Activated CD8-positive, alpha-beta memory T cell treated with anti-CD3 and anti-CD28 coated beads, Interleukin-2, amount 50 U/mL, for 1 hour (primary cell): ENCODE results near the gene GAL.

Source experiments
- DNase-seq: peaks from one replicate; pipeline ENCODE4 v3.0.0-alpha.2; 2020; ENCODE audit errors: extremely low read depth

The GAL gene

DNA sequence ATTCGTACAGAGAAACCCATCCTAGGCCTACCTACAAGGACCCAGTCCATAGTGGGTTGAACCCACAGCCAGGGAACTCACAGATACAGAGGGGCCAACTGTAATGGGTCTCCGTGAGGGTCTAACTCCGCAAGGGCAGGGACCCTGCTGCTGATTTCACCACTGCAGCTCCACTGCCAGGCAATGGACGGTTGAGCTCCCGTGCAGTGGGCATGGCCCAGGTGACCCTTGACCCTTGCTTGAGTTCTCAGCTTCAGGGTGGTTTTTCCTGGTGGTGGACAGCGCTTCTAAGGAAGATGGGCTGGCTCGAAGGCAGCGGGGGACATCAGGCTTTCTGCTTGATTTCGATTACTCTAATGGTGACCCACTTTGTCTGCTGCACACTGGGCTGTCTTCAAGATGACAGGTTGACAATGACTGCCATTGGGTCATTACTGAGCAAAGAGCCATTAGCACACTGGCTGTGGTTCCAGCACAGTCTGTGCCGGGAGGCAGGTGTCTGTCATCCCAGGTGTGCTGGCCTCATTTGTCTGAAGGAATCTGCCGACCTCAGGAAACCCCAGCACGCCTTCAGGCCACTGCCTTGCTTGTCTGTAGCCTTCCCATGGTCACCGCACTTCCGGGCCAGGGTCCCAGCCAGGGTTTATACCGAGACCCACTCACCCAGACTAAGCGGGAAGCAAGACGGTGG, 3.7 kb upstream of the GAL start:
- DNase-seq: no peak

DNA sequence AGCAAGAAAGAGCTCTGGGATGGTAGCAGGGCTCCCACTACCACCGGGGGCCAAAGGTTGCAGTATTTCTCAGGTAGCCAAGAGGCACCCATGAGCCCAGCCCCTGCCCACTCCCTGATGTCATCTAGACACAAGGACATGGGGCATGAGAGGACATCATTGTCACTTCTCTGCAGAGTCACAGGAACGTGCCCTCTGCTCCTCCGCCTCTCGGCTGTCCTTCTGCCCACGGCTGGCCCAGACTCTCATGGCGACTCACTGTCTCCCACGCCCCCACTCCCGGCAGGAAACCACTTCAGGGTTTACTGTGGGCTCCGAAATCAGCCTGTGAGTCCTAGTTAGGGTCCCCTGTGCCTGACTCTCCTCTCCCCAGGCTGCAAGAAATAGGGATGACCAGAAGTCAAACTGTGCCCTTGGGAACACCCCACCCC, 1.8 kb upstream of the GAL start:
- DNase-seq: no peak

DNA sequence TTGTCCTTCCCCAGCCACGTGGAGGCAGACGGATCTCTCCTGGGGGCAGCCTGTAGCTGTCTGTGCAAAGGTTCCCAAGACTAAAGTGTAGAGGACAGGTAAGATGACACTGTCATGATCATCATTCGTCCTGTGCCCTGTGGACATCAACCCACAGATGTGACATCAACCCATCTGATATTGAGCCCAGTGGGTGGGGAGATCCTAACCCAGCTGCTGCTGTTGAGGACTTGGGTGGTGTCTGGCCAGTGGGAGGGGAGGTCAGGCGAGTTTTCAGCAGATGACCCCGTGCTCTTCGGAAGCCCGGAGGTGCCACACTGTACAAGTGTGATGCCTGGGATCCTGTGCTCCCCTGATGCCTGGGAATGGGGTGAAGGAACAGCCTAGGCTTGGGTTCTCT, 1.2 kb upstream of the GAL start:
- DNase-seq: no peak

DNA sequence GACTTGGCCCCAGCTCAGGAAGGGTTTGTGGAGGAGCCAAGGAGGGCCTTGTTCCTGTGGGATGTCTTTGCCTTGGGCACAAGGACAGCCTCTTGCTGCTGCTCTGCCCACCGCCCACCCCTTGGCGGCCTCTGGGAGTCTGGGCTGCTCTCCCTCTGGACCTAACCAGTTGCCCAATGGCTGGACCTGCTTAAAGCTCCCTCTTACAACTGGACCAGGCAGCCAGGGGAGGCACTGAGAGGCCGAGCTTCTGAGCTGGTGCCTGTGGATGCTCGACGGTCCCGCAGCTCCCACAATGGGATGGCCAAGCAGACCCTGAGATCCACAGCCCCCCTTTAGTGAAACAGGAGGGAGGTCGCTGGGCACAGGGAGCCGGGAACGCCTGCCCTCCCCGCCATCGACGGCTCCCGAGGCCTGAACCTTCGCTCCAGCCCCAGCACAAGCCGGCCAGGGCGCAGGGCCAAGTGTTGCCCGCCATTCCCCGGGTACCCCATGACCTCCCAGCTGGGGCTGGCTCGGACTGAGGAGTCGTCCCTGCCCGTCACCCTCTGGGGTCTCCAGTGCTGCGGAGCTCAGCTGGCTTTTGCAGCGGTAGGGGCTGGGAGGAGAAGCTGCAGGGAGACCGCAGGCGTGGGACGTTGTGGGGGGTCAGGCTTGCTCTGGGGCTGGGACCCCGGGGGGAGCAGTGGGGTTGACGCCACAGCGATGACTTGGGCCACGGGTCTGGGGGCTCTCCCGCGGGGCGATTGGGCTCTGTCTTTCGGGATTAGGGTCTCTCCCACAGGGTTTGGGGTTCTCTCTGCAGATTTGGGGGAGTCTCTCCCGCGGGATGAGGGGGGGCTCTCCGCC, 584 bp upstream of the GAL start:
- DNase-seq: no peak

DNA sequence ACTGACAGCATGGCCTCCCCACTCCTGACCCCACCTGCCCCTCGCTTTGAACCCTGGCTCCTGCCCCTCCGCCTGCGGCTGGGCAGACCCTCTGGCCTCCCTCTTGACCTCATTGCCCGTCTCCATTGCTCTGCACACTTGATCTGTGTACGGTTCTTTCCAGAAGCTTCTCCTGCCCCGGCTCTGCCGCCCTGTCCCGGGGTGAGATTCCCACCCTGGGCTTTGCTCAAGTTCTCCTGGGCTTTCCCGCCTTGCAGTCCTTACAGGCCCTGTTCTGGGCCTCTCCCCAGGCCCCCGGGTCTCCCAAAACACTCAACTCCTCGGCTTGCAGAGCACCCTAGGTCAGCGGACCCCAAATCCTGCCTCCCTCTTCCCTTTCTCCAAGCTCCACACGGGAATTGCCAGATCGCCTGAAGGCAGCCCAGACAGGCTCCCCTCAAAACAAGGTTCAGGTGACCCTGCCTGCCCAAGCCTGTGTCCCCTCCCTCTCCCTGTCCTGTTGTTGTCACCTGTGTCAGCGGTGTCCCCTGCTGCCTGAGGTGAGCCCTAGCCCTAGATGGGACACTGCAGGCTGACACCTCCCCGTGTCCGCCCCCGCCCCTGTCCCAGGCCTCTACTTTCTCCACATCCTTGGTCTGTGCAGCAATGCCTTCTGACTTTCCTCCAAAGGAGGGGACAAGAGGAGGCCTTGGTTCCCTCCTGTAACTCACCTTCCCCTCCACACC, 1.5 kb downstream of the GAL start:
- DNase-seq: no peak

DNA sequence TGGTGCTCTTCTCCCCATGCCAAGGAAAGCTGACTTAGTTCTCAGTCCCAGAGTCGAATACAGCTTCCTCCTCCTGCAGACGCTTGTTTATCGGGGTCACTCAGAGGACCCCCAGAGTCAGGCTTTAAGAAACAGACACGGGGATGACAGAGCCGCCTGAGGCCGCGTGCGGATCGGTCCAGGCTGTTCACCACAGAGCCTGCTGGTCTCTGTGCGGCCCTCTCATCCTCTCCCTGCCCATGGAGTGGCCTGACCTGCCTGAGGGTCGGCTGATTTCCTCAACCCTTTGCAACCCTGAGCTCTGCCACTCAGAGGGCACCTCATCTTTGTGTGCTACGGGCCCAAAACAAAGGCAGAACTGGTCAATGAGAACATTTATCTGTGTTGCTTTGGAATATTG, 2.1 kb downstream of the GAL start:
- no peak for DNase-seq

DNA sequence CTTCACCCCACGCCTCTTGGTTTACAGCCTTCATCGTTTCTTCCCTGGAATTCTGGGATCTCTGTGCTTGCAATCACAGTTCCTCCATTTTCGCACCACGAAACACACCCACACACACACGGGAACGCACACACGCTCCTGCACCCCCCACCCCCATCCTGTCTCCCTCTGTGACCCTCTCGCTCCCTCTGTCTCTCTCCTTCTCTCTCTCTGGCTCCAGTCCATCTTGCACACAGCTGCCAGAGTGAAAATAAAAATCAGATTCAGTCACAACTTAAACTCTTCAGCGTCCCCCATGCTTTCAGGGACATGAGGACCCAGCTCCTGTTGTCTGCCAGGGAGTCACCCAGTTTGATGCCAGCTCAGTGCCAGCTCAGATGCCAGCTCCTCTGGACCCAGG, 3.0 kb downstream of the GAL start:
- DNase-seq: no peak

DNA sequence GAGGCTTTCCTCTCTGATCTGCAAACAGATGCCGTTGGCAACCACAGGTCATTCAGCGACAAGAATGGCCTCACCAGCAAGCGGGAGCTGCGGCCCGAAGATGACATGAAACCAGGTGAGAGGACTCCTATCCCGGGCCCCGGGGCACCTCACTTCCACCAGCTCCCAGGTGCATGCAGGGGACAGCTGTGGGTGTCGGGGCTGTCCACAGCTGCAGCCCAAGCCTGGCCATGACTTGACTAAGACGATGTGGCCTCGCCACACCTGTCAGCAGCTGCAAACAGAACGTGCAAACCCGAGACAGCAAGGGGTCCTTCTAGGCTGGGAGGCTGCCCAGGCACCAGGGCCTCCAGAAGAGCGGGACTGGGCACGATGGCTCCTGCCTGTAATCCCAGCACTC, 3.6 kb downstream of the GAL start:
- no peak for DNase-seq

DNA sequence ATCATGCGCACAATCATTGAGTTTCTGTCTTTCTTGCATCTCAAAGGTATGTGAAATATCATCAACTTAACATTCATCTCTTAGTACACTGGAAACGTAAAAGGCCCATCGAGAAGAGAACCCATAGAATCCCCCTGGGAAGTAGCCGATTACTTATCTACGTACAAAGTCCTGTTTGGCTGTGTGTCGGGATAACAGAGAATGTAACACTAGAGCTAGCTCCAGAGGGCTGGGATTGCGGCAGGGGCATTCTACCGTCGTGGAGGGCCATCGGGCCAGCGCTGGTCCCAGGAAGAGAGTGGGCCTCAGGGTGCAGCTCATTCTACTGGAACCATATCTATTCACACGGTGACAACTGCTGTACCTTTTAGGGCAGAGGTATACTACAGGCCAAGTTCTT, 4.5 kb downstream of the GAL start:
- DNase-seq: no peak

DNA sequence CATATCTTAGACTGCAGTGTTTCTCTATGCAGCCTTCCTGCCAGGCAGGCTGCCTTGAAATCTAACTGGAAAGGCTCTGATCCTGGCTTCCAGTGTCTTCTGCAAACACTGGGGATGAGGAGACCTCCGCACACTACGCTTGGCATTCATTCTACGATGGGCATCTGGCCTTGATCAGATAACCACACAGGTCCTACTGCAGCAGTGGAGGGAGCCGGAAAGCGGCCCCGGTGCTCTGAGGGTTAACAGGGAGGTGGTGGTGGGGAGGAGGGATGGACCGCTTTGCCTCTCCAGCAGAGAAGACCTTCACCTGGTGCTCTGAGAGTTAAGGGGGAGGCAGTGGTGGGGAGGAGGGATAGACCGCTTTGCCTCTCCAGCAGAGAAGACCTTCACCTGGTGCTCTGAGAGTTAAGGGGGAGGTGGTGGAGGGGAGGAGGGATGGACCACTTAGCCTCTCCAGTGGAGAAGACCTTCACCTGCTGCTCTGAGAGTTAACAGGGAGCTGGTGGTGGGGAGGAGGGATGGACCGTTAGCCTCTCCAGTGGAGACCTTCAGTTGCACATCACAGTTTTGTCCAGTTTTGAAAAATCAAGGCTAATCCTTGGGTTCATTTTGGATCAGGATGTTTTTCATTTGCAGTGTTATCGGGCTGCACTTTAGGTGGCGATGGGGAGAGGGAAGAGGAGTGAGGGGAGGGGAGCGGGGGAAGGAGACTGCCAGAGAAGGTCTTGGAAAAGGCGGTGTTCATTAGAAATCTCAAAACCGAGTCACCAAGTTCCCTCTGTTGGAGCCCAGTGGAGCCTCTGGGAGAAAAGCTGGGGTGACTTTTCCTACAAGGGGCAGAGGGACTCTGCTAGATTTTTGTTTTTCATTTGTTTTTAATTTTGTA, 5.6 kb downstream of the GAL start:
- no peak for DNase-seq

DNA sequence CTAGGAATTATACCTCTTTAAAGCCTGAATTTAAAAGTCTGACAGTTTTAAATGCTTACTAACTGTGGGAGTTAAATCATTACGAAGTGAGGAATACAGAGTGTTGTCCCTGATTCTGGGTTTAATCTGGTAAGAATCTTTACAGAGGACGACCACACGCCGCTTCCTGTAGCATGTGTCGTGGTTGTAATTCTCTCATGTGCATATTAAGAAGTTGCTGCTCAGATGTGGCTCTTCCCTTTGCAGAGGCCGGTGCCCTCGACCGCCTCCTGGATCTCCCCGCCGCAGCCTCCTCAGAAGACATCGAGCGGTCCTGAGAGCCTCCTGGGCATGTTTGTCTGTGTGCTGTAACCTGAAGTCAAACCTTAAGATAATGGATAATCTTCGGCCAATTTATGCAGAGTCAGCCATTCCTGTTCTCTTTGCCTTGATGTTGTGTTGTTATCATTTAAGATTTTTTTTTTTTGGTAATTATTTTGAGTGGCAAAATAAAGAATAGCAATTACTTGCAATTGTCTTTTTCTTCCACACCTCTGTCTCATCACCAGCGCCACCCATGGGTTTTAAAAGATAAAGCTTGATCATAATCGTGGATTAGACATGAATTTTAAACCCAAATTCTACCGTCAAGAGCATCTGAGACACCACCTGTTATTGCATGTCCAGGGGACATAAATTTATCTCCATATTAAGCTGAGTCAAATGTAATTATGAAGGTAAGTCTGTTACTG, 6.5 kb downstream of the GAL start:
- DNase-seq: no peak

DNA sequence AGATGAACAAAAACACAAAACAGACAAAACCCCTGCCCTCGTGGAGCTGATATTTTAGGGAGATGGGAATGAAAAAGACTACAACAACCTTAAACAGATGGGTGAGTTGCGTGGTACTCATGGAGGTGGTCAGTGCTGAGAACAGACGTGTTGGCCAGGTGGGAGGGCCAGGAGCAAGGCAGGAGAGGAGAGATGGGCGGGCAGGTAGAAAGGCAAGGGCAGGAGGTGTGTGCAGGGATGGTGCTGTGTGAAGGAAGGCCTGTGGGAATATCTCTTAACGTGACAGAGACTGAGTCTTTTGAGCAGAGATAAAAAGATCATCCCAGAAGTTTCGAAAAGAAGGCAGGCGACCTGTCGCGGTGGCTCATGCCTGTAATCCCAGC, 7.0 kb downstream of the GAL start:
- DNase-seq: no peak

DNA sequence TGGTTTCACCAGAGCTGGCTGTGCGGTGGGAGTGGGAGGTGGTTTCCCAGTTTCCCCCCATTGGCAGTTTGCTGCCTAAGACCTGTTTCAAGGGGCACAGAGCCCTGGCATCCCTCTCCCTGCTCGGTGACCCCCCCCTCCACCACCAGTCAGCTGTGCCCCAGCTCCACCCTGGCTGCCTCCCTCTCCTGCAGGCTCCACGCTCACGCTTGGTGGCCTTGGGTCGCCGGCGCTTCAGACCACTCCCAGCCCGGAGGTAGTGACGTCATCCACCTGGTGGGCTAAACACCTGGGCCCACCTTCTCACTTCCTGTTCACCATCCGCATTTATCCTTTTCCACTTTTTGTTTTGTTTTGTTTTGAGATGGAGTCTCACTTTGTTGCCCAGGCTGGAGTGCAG, 7.8 kb downstream of the GAL start:
- DNase-seq: no peak

DNA sequence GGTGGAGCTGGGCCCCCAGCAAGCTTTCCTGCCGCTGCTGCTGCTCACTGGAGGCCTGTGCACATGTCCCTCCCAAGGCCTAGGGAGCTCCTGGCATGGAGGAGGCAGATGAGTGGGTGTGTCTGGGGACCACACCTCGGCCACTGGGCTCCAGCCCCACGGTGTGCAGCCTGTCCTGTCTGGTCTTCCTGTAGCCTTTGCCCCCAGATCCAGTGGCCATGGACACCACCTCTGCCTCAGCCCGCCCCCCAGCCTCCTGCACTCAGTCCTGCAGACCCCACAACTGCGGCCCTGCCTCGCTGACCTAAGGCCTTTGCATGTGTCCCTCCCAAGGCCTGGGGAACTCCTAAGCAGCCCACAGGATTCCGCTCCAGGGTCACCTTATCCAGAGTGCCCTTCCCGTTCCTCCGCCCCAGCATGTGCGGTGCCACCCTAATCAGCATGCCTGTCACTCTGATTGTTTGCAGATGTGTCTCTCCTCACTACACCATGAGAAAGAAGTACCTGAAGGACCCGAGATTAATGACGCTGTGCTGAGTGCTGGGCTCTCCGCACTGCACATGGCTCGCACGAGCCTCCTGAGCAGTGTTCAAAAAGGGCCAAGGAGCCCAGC, 8.6 kb downstream of the GAL start:
- DNase-seq: no peak

DNA sequence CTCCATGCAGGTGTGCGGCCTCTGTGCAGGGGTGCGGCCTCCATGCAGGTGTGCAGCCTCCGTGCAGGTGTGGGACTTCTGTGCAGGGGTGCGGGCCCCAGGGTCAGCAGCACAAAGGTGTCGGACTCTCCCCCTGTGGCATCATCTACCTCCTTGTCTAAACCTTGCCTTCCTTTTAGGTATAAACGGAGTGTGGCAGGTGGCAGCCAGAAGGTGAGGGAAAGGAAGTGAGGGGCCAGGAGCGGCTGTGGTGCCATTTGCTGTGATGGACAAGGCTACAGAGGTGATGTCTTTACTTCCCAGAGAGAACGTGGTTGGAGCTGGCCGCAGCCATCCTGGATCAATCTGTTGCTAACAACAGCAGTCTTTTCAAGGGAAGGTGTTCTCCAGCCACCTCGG, 9.1 kb downstream of the GAL start:
- no peak for DNase-seq

DNA sequence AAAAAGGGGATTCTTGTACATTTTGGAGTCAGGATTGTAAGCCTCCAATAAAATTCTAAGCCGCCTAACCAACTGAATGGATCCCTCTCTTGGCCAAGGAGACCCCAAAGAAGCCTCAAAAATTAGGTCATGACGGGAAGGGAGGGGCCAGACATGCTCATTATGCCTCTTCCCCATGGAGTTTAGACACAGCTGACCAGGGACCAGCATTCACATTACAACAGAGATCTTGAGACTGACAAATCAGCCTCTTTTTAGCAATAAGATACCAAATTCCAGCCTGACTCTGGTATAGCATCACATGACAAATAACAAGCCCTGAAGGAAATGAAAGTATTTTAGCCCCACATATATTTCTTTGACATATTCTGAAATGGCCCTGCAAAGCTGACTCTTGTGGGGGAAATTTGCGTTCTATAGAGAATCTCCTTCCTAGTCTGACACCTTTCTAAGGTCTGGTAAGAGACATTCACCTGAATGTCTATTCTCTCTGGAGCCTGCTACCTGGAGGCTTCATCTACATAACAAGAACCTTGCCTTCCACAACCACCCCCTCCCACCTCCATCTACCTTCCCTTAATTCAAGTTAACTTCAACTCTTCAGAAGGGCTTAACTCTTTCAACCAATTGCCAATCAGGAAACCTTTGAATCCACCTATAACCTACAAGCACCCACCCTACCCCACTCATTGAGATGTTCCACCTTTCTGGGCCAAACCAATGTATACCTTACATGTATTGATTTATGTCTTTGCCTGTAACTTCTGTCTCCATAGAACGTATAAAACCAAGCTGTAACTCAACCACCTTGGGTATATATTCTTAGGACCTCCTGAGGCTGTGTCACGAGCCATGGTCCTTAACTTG, 10.3 kb downstream of the GAL start:
- no peak for DNase-seq

DNA sequence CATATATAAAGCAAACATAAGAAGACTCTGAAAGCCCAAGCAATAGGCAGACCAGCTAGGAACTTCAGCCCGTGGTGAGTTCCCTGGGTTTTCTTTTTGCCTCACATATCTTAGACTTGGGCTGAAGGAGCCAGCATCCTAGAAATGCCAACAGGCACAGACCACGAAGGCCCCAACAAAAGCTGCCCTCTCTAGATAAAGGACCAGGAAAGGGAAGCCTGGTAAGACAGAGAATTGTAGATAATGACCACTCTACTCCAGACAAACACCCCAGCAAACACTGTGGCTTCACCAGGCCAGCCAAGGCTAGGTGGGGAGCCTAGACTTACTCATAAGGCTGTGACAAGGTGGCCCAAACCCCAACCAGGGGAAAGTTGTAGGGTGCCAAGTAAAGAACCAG, 11.2 kb downstream of the GAL start:
- no peak for DNase-seq

DNA sequence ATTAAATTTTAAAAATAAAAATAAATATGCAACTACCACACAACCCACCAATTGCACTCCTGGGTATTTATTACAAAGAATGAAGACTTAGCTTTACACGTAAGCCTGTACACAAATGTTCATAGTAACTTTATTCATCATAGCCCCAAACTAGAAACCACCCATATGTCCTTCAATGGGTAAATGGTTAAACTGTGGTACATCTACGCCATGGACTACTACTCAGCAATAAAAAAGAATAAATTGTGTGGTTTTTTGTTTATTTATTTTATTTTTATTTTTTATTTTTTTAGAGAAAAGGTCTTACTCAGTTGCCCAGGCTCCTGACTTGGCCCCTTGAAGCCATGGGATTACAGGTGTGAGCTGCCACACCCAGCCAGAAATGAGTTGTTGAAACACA, 14.6 kb downstream of the GAL start:
- DNase-seq: no peak

DNA sequence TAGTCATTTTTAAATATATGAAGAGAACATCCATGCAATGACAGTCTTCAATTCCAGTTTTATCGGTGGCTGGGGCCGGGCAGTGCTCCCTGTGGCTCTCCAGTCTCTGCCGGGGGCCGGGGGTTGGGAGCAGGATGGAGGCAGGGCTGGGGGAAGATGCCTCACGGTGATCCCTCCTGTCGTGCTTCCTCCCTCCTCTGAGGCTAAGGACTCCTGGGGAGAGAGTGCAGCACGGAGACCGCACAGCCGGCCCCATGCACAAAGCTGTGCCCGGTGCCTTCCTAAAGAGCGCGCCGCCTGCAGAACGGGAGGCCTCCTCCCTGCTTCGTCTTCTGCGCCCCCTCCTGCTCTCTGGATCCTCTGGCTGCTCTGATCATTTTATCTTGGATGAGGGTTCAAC, 20.5 kb downstream of the GAL start:
- no peak for DNase-seq

DNA sequence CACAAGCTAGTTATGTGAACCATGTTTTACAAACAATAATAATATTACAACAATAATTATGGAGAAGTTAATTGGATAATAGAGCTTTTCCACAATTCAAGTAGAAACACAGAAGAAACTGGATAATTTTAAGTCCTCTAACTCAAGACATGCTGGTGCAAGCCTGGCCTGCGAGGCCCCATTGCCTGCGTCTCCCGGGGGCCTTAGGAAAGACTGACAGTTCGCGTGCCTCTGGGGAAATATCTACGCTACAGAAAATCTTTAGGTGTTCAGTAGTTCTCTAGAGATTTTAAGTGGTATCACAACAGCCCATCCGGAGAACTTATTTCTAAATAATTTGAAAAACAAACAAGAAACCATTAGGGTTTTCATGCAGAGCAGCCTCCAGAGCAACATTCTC, 23.2 kb downstream of the GAL start:
- DNase-seq: no peak
